GM20431 (cell line): ENCODE data around the gene FGA.

ENCODE experiments used
- in situ Hi-C: fragments of 300-500 bp; cut with MseI, MboI; formaldehyde crosslinking; loops from one replicate; pipeline ENCODE4 v1.15.0; 2020; ENCODE audit warnings: low sequenced_read_pairs; ENCODE audit not compliant: unreplicated experiment

Gene FGA

DNA sequence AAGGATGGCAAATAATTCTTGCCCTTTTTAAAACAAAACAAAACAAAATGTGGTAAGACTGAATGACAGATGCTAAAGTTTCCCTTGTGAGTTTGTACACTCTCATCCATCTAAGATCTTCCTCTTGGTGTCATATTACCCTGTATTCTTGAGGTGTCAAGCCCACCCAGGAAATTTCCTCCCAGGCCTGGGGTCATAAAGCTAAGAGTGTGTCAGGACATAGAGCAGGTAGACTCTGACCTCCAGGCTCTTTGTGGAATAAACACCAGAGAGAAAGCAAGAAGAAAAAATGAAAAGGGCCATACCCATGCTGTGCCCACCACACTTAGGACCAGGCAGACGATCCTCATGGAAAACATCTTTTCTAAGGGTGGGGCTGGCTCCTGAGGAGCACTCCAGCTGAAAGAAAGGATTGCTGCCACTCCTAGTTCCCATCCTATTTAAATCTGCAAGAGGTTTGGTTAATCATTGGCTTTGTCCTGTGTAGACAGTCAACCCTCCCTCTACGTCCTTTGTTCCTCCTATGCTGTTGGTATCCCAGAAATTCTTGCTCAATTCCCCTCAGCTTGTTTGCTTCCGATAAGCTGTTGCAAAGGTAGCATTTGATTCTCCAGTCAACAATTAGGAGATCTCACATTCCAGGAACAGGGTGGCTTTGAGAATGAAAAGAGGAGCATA lies at the start of gene FGA:
Gene FGA, minus strand, starts transcription at position 414 of the 678 bp plus-strand sequence. Its CDS starts 55 bp downstream, at position 359.
- in situ Hi-C loops: no loop called here

DNA sequence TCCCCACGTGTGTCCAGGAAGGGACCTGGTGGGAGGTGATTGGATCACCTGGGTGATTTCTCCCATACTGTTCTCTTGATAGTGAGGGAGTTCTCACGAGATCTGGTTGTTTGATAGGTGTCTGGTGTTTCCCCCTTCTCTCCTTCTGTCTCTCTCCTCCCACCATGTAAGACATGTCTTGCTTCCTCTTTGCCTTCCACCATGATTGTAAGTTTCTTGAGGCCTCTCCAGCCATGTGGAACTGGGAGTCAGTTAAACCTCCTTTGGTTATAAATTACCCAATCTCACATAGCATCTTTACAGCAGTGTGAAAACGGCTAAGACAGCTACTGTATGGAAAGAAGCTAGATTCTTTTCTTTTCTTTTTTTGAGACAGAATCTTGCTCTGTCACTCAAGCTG lies 43.5 kb upstream of the FGA start:
- in situ Hi-C loops: no loop called here

DNA sequence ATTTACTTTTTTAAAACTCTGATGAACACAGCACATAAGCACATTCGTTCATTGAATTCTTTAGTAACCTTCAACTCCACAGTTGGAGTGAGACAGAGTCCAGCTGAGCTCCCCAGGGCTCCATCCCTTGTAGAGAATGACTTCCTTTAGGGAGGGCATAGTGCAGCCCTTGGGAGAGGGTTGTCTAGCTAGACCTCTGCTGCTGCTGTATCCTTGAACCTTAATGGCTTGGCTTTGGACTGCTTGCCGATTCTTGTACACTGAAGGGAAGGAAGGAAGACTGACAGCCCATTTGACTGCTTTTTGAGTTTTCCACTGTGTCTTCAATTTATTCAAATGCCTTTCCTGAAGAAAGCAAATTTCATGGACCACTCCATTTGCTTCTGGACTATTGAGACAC lies 41.3 kb upstream of the FGA start:
- in situ Hi-C loops: no loop called here

DNA sequence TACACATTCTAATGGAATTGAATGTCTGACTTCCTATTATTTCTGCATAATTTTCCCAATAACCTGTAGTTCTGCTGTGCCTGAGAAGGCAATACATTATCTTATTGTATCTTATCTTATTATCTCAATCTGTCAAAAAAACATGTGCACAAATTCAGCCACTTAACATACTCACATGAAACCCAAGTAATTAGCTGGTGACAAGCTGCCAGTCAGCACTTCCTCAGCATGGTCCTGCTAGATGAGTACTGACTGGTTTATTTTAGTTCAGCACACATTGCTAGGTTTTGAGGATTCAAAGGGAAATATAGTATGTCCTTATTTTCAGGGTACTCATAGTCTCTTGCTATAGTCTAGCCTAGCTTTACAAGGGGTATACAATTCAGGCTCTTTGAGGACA lies 39.8 kb upstream of the FGA start:
- in situ Hi-C loops: no loop called here

DNA sequence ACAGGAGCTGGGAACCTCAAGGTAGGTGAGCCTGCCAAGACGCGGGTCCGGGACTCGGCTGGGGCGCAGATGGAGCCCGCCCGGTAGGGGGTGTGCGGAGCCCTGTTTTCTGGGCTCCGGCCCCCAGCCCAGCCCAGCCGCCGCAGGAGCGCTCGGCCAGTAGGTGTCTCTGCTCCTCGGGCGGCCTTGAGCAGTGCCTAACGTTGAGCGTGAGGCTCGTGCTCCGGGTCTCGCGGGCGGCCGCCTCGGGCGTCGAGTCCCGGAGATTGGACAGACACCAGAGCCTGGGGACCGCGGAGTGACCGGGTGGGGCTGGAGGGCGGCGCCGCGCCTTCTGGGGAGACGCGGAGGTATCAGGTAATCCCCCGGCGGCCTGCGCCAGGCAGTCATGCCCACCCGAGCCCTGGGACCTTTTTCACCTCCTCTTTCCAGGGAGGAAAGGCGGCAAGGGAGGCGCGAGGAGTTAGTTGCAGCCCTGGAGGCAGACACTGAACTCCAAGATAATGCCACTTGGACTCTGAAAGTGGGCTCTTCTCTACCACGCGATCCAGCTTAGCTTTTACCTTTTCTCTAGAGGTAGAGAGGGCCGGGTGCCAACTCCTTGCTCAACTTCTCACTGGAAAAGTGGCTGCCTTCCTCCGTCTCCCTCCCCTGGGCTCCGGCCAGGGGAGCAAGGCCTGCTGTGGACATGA lies 36.4 kb upstream of the FGA start:
- in situ Hi-C loops: no loop called here

DNA sequence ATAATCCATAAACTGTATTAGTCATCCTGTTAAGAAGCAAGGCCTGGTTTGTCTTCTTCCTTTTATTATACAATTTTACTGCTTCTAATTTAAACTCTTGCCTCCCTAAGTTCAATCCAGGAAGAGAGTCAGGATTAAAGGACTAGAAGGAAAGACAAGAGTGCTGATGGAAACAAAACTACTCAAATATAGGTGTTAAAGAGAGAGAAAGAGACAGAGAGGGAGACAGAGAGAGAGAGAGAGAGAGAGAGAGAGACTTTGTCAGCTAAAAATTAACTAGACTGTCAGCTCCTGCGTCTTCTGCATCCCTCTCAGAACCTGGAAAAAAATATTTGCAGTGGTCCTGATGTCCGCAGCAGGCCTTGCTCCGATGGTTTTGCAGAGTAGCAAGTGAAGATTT lies 35.4 kb upstream of the FGA start:
- in situ Hi-C loops: no loop called here

DNA sequence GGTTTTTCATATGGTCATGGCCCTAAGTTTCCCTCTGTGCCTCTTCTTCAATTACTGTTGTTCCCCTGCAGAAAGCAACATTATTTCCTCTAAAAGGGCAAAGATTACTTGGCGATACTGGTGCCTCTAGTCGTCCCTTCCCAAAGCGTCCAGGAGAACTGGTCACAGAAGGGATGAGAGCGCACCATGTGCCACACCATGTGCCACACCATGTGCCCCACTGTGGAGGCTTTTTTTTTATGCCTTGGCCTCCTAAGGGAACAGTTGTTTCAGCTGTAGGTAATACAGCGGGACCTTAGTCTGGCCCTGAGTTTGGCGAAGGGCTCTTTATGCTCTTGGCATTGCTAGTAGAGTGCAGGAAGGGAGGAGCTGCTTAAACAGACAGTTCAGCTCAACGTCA lies 33.5 kb upstream of the FGA start:
- in situ Hi-C loops: no loop called here

DNA sequence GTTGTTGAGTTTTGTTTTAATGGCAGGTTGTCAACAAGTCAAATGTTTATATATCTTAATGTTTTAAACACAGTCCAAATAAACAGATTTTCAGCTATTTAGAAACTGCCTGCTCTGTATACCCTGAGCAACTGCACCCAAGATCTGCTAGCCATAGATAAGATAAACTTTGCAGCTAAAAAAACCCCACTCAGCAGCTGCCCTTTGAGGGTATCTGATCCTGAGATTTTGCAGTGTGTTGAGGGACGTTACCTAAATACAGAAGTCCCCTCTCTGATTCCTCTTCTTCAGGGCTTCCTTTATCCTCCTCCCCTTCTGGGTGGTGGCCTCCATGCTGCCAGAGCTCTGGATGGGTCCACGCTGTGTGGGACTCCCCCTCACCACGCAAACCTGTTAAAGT lies 32.9 kb upstream of the FGA start:
- in situ Hi-C loops: no loop called here

DNA sequence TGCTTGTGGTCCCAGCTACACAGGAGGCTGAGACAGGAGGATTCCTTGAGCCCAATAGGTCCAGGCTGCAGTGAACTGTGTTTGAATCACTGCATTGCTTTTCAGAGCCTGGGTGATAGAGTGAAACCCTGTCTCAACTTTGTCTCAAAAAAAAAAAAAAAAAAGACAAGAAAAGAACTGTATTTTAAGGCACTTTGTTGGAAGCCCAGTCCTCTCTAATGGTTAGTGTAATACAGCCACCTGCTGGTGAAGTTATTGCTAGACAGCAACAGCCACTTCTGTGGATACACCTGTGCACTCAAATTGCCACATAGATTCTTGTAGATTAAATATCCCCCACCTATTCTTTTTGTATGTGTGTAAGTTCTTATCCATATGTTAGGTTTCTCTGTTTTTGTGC lies 32.1 kb upstream of the FGA start:
- in situ Hi-C loops: no loop called here

DNA sequence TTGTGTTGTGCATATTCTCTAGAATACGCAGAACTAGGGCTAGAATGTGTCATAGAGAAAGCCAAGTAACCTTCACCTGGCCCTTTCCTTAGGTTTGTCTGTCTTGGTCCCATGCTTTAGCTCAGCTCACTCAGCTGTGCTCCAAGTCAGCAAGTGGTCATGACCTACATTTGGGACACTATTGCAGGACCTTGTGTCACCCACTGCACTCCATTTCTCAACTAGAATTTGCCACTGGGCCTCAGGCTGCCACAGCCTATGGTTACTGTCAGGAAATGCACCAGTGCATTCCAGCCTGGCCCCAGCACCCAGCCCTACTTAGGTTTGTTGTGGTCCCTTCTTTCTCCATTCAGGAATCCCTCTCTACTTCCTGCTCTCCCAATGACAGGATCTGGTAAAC lies 29.6 kb upstream of the FGA start:
- in situ Hi-C loops: no loop called here

DNA sequence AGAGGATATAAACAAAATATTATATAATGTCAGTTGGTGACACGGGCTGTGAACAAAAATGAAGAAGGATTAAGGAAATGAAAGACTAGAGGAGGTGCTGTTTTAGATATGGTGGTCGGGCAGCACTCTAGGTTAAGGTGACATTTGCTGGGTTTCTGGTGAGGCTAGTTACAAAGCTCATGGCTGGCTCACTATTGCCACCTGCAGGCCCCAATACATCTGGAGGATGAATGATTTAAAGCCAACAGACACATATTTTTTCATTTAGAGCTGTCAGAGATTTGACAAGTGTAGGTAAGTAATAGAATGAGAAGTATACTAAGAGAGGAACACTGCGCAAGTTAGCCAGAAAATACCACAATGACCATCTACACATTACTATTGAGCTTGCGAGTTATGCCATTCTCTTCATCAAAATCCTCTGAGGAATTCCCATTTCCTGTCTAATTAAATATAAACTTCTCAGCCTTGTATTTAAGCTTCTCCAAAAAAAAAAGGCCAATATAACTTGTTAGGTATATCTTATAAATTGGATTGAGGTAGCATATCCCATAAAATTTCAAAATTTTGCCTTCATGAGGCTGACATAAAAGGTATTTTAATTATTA lies 28.3 kb upstream of the FGA start:
- in situ Hi-C loops: loop anchor here (10.0 kb wide), 1 partner anchor 64 kb away; the partner anchor contains the start of gene PLRG1

DNA sequence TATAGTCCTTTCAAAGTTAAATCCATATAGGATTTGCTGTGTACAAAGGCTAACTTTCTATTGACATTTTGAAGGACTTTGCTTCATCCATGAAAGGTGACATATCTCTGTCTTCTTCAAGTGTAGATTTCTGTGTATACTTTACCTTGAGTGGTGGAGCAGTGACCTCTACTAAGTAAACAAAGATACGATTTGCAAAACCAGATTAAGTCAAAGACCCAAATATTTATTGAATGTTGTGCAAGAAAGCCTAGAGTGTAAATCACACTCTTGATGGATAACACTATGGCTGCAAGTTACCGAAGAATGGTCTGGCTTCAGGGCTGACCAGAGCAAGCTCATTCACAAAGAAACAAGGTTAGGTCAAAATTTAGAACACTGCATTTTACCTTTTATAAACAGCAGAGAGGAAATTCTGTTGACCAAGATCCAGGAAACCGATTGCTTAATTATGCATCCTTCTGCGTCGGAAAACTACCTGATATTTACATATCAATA lies 27.3 kb upstream of the FGA start:
- in situ Hi-C loops: loop anchor here (10.0 kb wide), 1 partner anchor 63 kb away; the partner anchor contains the start of gene PLRG1

DNA sequence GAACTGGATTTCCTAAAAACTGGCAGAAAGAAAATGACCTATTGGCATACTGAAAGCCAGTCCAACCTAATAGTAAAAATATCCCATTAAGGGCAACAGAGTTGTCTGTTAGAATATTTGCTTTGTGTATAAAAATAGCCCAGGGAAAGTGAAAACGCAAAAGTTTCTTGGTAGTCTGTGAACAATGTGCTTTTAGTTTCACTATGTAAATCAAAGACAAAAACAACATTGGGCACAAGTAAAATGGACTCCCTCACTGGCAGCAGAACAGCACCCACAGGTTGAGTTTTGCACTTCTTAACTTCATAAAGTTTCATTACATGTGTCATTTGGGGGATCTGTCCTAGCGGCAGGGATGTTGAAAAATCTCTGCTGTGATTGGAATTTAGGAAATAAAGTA lies 26.2 kb upstream of the FGA start:
- in situ Hi-C loops: loop anchor here (10.0 kb wide), 1 partner anchor 62 kb away; the partner anchor contains the start of gene PLRG1

DNA sequence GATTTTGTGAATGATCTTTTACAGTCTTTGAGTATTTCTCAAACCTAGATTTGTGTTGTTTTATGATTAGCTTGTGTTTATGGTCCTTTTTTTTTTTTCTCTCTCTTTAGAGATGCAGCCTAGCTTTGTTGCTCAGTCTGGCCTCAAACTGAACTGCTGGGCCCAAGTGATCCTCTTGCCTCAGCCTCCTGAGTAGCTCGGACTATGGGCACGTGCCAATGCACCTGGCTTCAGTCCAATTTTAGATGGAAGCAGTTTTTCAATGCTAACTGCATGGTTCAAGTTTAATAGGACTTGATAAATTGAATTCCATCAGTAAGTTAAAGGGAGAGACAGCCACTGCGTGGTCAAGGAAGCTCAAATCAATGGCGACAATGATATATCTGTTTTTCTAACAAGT lies 25.7 kb upstream of the FGA start:
- in situ Hi-C loops: loop anchor here (10.0 kb wide), 1 partner anchor 61 kb away; the partner anchor contains the start of gene PLRG1

DNA sequence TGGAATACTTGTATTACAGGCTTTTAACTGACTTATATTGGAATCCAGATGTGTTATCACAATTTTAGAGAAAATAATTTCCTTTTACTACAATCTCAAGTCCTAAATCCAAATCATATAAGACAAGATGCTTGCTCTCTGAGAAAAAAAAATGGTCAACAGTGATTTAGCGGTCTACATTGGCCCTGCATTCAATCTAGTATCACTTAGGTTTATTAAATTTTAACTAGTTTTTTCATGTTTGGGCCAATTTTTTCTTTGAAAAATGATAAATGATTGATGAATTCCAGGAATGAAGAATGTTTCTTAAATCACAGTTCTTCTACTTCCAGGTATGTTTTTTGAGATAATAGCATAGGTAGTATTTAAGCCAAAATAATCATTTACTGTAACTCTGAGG lies 24.7 kb upstream of the FGA start:
- in situ Hi-C loops: loop anchor here (10.0 kb wide), 1 partner anchor 60 kb away; the partner anchor contains the start of gene PLRG1

DNA sequence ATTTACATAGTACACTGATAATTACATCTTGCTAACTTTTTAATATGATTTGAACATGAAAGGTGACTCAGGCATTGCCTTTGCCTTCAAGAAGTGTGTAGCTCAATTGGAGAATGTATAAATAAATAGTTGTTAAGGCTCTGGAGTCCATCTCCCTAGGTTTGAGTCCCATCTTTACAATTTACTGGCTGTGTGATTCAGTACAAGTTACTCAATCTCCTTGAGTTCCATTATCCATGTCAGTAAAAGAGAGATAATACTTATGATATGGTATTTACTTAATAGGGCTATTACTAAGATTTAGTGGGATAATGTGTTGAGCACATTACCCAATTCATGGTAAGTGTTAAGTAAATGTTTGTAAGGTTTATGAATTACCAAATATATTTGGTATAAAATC lies 23.8 kb upstream of the FGA start:
- in situ Hi-C loops: loop anchor here (10.0 kb wide), 1 partner anchor 60 kb away; the partner anchor contains the start of gene PLRG1

DNA sequence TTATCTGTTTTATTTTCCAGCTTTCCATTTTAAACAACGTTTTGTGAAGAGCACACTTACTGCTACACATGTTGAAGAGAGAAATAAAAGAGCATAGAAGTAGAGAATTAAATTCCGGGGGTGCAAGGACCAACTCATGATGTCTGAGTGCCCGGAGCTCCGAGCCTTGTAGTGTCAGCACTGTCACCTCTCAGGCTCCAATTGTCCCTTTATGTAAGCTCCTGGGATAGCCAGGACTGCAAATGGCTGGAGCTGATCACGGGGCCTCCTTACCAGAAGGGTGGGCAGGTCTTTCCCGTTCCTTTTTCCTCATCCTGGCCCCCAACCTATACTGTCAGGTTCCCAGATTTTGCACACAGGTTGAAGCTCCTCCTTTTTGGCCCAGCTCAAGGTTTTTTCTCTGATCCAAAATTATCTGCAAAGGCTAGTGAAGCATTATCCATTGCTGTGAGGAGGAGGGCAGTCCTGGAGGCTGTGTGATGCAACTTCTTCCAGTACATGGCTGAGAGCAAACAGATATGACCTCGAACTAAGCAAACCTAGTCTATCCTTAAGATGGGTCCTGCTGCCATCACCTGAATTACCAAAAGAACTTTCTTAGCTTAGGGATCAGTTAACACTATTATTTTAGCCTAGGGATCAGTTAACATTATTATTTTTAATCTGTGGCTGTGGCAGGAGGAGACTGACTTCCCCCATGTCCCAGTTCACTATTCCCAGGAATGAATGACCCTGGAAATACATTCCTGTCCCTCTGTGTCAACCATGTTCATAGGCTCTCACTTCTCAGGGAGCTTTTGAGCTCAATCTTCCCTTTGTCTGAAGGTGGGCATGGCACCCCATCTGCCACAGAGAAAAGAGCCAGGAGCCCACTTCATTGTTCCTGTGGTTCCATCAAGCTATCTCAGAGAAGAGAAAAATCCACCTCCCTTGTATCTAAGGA lies 22.2 kb upstream of the FGA start, which contains the start of gene FGG:
Gene FGG, minus strand, starts transcription at position 185 of the 943 bp plus-strand sequence. Its CDS starts 47 bp downstream, at position 138.
- in situ Hi-C loops: loop anchor here (10.0 kb wide), 1 partner anchor 58 kb away; the partner anchor contains the start of gene PLRG1

DNA sequence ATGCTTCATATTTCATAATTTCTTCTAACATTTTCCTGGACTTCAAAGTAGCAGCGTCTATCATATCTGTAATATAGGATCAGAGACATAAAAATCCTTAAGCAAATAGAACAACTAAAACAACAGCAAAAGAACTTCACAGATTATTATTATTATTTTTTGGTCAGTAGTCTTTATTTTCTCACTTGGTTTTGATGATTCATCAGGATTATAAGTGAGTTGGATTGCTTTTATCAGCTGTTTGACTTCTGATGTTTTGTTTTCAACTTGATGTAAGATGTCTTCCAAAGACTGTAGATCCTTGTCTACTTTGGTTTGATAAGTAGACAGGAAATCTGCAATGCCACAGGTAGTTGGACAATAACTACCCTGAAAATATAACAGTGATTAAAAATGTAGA lies 21.3 kb upstream of the FGA start:
- in situ Hi-C loops: loop anchor here (10.0 kb wide), 1 partner anchor 57 kb away; the partner anchor contains the start of gene PLRG1

DNA sequence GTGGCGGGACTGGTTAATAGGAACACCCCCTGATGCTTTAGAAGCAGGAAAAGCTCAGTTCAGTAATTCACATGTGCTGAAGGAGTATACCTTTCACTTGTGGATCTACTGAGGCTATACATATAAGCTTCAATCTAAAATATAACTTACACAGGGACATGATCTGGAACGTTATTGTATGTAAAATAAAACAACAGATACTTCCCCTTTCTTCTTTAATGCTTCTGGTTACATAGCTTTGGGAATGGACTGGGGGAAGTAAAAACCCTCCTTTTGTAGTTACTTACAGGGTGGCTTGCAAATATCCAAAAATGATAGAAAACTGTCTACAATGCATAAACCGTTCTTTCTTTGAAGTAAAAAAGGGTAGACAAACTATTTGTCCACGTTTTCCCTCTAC lies 20.0 kb upstream of the FGA start:
- in situ Hi-C loops: loop anchor here (10.0 kb wide), 1 partner anchor 56 kb away; the partner anchor contains the start of gene PLRG1
